NCI-H1092 treated with DMSO at 0.1 percent for 48 hours (cell line): ENCODE results near the gene DNPEP.
A peak's percentile ranks its signal among the peaks of the same experiment; 100 is the strongest.
"Not testable (repeated sequence)": the region's sequence is repeated elsewhere in the genome, so short reads cannot be mapped to it uniquely, and the experiment has no call there.

Source experiments
- DNase-seq: peaks from one replicate; lab custom pipeline; 2025; lab: John Stamatoyannopoulos, UW

DNPEP gene

GRCh38 chr2:219419012-219419324 lies 31.3 kb upstream of the DNPEP start:
- DNase-seq: no peak

- no peak for DNase-seq
Observed at GRCh38 chr2:219418155-219419011, 30.7 kb upstream of the DNPEP start, which contains the start of gene DES. DES (plus strand) TSS chr2:219418377; CDS start chr2:219418463, 86 bp downstream.

- no peak for DNase-seq
Observed at GRCh38 chr2:219417374-219417773, 29.7 kb upstream of the DNPEP start.

GRCh38 chr2:219416938-219417337 lies 29.2 kb upstream of the DNPEP start:
- DNase-seq: no peak

GRCh38 chr2:219416235-219416602 lies 28.5 kb upstream of the DNPEP start:
- no peak for DNase-seq

- DNase-seq: no peak
Observed at GRCh38 chr2:219415580-219416234, 28.0 kb upstream of the DNPEP start.

- no peak for DNase-seq
Observed at GRCh38 chr2:219414857-219415256, 27.1 kb upstream of the DNPEP start.

GRCh38 chr2:219410390-219410789 lies 22.7 kb upstream of the DNPEP start:
- no peak for DNase-seq

GRCh38 chr2:219409619-219410018 lies 21.9 kb upstream of the DNPEP start:
- no peak for DNase-seq

GRCh38 chr2:219408631-219409030 lies 20.9 kb upstream of the DNPEP start:
- DNase-seq: no peak

GRCh38 chr2:219408204-219408603 lies 20.5 kb upstream of the DNPEP start:
- DNase-seq: no peak

- DNase-seq: not testable (repeated sequence)
Observed at GRCh38 chr2:219407343-219407742, 19.6 kb upstream of the DNPEP start.

- no peak for DNase-seq
Observed at GRCh38 chr2:219406861-219407230, 19.1 kb upstream of the DNPEP start.

GRCh38 chr2:219405958-219406860 lies 18.5 kb upstream of the DNPEP start:
- no peak for DNase-seq

GRCh38 chr2:219405451-219405850 lies 17.7 kb upstream of the DNPEP start:
- DNase-seq: no peak

GRCh38 chr2:219404954-219405353 lies 17.2 kb upstream of the DNPEP start:
- DNase-seq: no peak

GRCh38 chr2:219404291-219404910 lies 16.7 kb upstream of the DNPEP start:
- no peak for DNase-seq

GRCh38 chr2:219403861-219404260 lies 16.1 kb upstream of the DNPEP start:
- no peak for DNase-seq

- DNase-seq: peak; percentile 62
Observed at GRCh38 chr2:219402665-219403515, 15.2 kb upstream of the DNPEP start.

- DNase-seq: no peak
Observed at GRCh38 chr2:219401606-219402005, 13.9 kb upstream of the DNPEP start.

- no peak for DNase-seq
Observed at GRCh38 chr2:219400562-219400961, 12.8 kb upstream of the DNPEP start.
